Spleen (tissue), 11 donors: Measurements from ENCODE around the gene LINC01488. TPM values are rescaled to one million over a fixed set of nuclear protein-coding genes. Genes with fewer than 3 reads are reported as not detected.
A peak's percentile ranks its signal among the peaks of the same experiment; 100 is the strongest.

Source experiments
- DNase-seq: peaks from one replicate; pipeline ENCODE4 v3.0.0-alpha.2; 2020
- H3K27ac ChIP-seq, 8 donors: fragments of 200-600 bp; sonication (generic) in 7 of 8; 1 replicate in 4 of 8; 2 replicates in 4 of 8; pipeline versions ENCODE4 v1.5.0 to v1.8.0; 2016 to 2021; ENCODE audit warnings: inconsistent platforms in 4 of 8, mild to moderate bottlenecking in 4 of 8, moderate library complexity in 1 of 8
- H3K27me3 ChIP-seq, 7 donors: fragments of 200-600 bp; sonication (generic) in 6 of 7; replicated peaks in 1 of 7; 1 replicate in 4 of 7; 2 replicates in 3 of 7; pipeline versions ENCODE4 v1.5.0 to v1.8.0; 2016 to 2021; ENCODE audit warnings: inconsistent platforms in 3 of 7, mild to moderate bottlenecking in 1 of 7
- H3K36me3 ChIP-seq, 6 donors: fragments of 200-600 bp; sonication (generic) in 5 of 6; 1 replicate in 4 of 6; 2 replicates in 2 of 6; pipeline versions ENCODE4 v1.5.0 to v1.8.0; 2016 to 2021; ENCODE audit warnings: inconsistent platforms in 2 of 6
- H3K4me1 ChIP-seq, 6 donors: fragments of 200-600 bp; sonication (generic) in 5 of 6; 1 replicate in 3 of 6; 2 replicates in 3 of 6; pipeline versions ENCODE4 v1.5.0 to v1.8.0; 2016 to 2021; ENCODE audit warnings: inconsistent platforms in 3 of 6
- H3K4me3 ChIP-seq, 8 donors: fragments of 200-600 bp; sonication (generic) in 7 of 8; 1 replicate in 4 of 8; 2 replicates in 4 of 8; pipeline versions ENCODE4 v1.5.0 to v1.8.0; 2016 to 2021; ENCODE audit warnings: inconsistent platforms in 4 of 8, mild to moderate bottlenecking in 4 of 8, moderate library complexity in 2 of 8
- H3K9me3 ChIP-seq, 8 donors: fragments of 200-600 bp; sonication (generic) in 7 of 8; 1 replicate in 4 of 8; 2 replicates in 4 of 8; pipeline versions ENCODE4 v1.5.0 to v1.8.0; 2016 to 2021; ENCODE audit warnings: inconsistent platforms in 4 of 8
- POLR2A ChIP-seq, 3 donors: fragments of 450-650 bp; IDR thresholded peaks; one replicate each; pipeline ENCODE4 v1.5.1; 2017; ENCODE audit warnings: antibody characterized with exemption in 3 of 3, mild to moderate bottlenecking in 1 of 3
- POLR2AphosphoS5 ChIP-seq, 3 donors: sonication (generic); formaldehyde crosslinking; IDR thresholded peaks; one replicate each; pipeline ENCODE4 v1.5.1; 2017; ENCODE audit warnings: antibody characterized with exemption in 3 of 3
- WGBS, 5 donors: extraction: QIAGEN DNeasy Blood & Tissue Kit in 3 of 5; methylation state at CpG; one replicate each; pipeline versions ENCODE4 v1.1.5 to v1.1.7; 2013 to 2018; 5-methylcytosine and 5-hydroxymethylcytosine counted together
- intact Hi-C: fragments of 100-400 bp; cut with DNase I; formaldehyde crosslinking; loops from one replicate; pipeline ENCODE4 v1.15.0; 2023; ENCODE audit warnings: low total_unique reads
- polyA plus RNA-seq, 3 donors: library from polyadenylated mRNA; stranded (reverse); fragments of 200-250 nt; gene quantifications; one replicate each; pipeline ENCODE4 v1.2.1, GENCODE V29; 2013
- total RNA-seq, 7 donors: library from RNA; depleted of rRNA in 3 of 7; stranded (reverse); fragments of >200 nt in 3 of 7; fragmentation: NEBNext Ultra II Directional in 4 of 7; extraction: Animal tissue kit (Norgen Biotek cat#: 25700) in 4 of 7; gene quantifications; one replicate each; pipeline versions ENCODE4 v1.1.0 to v1.2.1, GENCODE V29; 2016 to 2021
- TF ChIP-seq, protein P1 (sequence below), 11 experiments: fragments of 200-600 bp in 7 of 11; fragments of 450-650 bp in 4 of 11; sonication (generic) in 4 of 11; IDR thresholded peaks in 8 of 11; conservative IDR thresholded peaks in 3 of 11; 1 replicate in 7 of 11; 2 replicates in 4 of 11; pipeline versions ENCODE4 v1.4.0 to v1.8.0; 2016 to 2021; ENCODE audit warnings: antibody characterized with exemption in 11 of 11, inconsistent platforms in 4 of 11, mild to moderate bottlenecking in 1 of 11
- donor health status: healthy with polysubstance abuse.
- donor health status: DM: no; HTN: no; CAD: no; lungs with moderate emphysema.
- donor health status: DM: no; HTN: no; CAD: no.
- donor health status: Bipolar disorder and iron deficiency.
- donor health status: healthy.
- donor health status: DM: no; HTN: no; CAD: no.
- donor health status: DM: yes; HTN: yes; CAD: no.

LINC01488 gene
- total and polyA plus RNA-seq, 10 donors, result not detected

DNA sequence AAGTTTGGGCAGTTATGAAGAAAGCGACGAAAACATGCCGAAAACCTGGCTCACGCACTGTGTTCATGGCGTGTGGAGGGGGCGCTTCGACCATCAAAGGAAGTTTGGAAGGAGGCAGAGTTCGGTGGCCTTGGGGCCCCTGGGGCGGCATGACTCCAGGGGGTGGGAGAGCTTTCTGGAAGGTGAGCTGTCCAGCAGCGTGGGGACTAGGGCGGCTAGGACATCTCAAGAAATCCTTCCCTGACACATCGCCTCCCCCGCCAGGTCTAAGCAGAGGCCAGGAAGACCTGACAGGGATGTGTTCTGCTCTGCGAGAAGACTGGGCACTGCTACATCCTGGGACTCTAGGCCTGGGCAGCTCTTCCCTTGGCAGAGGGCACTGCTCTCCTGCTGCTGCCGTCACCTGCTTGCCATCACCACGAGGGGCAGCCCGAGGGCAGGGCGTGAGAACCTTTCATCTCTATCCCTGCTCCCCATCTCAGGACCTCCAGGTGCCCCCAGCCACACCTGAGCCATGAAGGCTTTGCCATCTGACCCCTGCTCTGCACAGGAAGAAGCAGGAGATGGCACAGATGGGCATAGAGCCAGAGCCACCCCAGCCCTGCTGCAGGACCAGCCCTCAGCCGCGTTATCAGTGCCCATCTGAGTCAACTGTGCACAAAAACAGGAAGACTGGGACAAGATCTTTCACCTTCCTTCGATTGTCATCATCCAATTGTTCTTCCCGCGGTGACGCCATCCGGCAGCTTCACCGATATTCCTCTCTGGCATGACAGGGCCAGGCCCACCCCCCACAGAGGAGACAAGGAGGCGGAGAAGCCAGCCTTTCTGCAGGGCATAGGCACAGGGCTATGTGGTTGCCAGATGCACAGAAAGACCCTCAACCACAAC is 12.7 kb downstream of the LINC01488 start:
- peak; percentile 80 for DNase-seq
- H3K4me3 ChIP-seq, result no peak overlapping the region
- 69 to 76% (median 73%) methylated on average over 23 to 27 of the region's 27 CpGs for WGBS, 5 donors
- H3K27ac ChIP-seq, result peak overlapping the region in 2 of 8 donors; percentile 27 to 65
- intact Hi-C loops, result no loop called here
- peaks cover 0 to 8% (median 0%) of the 10 kb centered on the region in 7 donors for H3K27me3 ChIP-seq
- TF ChIP-seq POLR2AphosphoS5 (IDR thresholded peaks at IDR 0.05) (peak; percentile 69 to 87 (median 85)), POLR2A (IDR thresholded peaks at IDR 0.05) (no peak)
- TF ChIP-seq, protein P1, sequence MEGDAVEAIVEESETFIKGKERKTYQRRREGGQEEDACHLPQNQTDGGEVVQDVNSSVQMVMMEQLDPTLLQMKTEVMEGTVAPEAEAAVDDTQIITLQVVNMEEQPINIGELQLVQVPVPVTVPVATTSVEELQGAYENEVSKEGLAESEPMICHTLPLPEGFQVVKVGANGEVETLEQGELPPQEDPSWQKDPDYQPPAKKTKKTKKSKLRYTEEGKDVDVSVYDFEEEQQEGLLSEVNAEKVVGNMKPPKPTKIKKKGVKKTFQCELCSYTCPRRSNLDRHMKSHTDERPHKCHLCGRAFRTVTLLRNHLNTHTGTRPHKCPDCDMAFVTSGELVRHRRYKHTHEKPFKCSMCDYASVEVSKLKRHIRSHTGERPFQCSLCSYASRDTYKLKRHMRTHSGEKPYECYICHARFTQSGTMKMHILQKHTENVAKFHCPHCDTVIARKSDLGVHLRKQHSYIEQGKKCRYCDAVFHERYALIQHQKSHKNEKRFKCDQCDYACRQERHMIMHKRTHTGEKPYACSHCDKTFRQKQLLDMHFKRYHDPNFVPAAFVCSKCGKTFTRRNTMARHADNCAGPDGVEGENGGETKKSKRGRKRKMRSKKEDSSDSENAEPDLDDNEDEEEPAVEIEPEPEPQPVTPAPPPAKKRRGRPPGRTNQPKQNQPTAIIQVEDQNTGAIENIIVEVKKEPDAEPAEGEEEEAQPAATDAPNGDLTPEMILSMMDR (IDR thresholded peaks at IDR 0.05 in 8 of 11, conservative IDR thresholded peaks at IDR 0.05 in 3 of 11), result no peak
- peaks cover 0 to 32% (median 6%) of the 10 kb centered on the region in 6 donors for H3K4me1 ChIP-seq
- no peaks in the 10 kb centered on the region for H3K36me3 ChIP-seq
- H3K9me3 ChIP-seq, result no peaks in the 10 kb centered on the region

DNA sequence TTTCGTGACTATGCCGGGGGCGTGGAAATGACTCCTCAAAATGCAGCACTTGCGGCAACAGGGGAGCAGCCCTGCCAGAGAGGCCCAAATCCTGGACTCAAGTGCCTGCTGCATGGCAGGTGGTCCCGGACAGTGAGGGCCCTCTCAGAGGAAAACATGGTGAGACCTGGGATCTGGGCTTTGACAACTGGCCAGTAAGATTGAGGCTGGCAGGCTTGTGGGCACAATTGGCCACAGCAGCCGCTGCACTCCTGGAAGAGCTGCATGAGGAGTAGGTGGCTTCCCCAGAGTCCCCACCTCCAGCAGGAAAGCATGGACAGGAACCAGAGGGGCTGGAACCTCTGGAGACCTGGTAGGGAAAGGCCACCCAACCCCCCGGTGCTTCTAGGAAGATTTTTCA is 13.4 kb downstream of the LINC01488 start:
- Histone ChIP-seq H3K27me3 (peaks cover 0 to 8% (median 0%) of the 10 kb centered on the region in 7 donors), H3K4me3 (no peak overlapping the region), H3K4me1 (peaks cover 0 to 32% (median 6%) of the 10 kb centered on the region in 6 donors), H3K9me3 (no peaks in the 10 kb centered on the region), H3K27ac (no peak overlapping the region), H3K36me3 (no peaks in the 10 kb centered on the region)
- intact Hi-C loops, result no loop called here
- WGBS, 5 donors, result 60 to 82% (median 75%) methylated on average over 7 of the region's 7 CpGs
- no peak for TF ChIP-seq POLR2A (IDR thresholded peaks at IDR 0.05)
- TF ChIP-seq POLR2AphosphoS5 (IDR thresholded peaks at IDR 0.05), result no peak
- TF ChIP-seq, protein P1 (IDR thresholded peaks at IDR 0.05 in 8 of 11, conservative IDR thresholded peaks at IDR 0.05 in 3 of 11), result no peak
- peak; percentile 59 for DNase-seq

DNA sequence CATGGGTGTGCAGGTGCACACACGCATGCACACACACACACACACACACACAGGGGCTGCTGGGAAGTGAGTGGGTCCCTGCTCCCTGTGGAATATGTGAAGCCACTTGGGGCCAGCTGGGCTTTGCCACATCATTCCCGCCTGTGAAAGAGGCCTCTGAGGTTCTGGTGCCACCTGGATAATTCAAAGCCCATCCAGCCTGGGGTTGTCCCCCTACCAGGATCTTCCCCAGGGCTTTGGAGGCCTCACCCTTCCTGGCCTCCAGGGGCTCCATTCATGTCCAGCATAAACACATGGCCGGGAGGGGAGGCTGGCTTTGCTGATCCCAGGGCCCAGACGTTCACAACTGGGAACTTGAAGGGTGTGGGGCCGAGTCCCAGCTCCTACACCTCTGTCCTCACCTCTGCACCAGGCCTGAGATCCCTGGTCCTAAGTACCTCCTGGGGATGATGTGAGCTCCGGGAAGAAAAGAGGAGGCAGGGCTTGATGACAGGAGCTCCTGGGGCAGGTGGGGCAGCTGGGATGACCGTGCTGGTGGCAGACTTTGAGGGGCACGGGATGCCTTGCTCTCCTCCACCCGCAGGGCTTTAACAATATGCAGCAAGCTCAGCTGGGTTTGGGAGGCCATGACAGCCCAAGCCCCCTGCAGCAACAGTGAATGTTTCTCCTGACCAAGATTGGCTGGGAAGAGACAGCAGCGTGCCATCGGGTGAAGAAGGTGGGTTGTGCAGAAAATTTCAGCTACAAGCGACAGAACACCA is 14.2 kb downstream of the LINC01488 start:
- TF ChIP-seq, protein P1 (IDR thresholded peaks at IDR 0.05 in 8 of 11, conservative IDR thresholded peaks at IDR 0.05 in 3 of 11), result no peak
- TF ChIP-seq POLR2AphosphoS5 (IDR thresholded peaks at IDR 0.05), result no peak
- TF ChIP-seq POLR2A (IDR thresholded peaks at IDR 0.05), result no peak
- Histone ChIP-seq H3K4me3 (no peak overlapping the region), H3K27me3 (peaks cover 0 to 8% (median 0%) of the 10 kb centered on the region in 7 donors), H3K4me1 (peaks cover 0 to 32% (median 6%) of the 10 kb centered on the region in 6 donors), H3K36me3 (no peaks in the 10 kb centered on the region), H3K27ac (no peak overlapping the region), H3K9me3 (no peaks in the 10 kb centered on the region)
- intact Hi-C loops, result no loop called here
- DNase-seq, result peak; percentile 54
- 87 to 96% (median 90%) methylated on average over 7 to 12 of the region's 12 CpGs for WGBS, 5 donors

DNA sequence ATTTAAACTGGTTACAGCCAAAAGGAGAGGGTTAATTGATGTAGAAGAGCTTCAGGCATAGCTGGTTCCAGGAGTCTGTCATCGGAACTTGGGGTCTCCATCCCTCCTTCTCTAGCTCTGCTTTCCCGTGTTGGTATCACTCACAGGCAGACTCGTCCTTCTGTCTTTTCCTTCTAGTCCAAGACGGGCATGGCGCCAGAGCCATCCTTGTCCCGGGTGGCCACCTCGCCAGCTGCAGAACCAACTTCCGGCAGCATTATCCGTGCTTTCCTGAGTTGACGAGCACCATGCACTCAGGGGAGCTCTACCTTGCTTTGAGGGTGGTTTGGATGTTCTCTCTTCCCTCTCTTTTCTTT is 14.7 kb downstream of the LINC01488 start:
- TF ChIP-seq POLR2AphosphoS5 (IDR thresholded peaks at IDR 0.05), result no peak
- TF ChIP-seq, protein P1 (IDR thresholded peaks at IDR 0.05 in 8 of 11, conservative IDR thresholded peaks at IDR 0.05 in 3 of 11), result no peak
- TF ChIP-seq POLR2A (IDR thresholded peaks at IDR 0.05), result no peak
- WGBS, 5 donors, result 82 to 96% (median 89%) methylated on average over 10 of the region's 10 CpGs
- H3K4me3 ChIP-seq, result no peak overlapping the region
- peaks cover 0 to 8% (median 0%) of the 10 kb centered on the region in 7 donors for H3K27me3 ChIP-seq
- no peak overlapping the region for H3K27ac ChIP-seq
- intact Hi-C loops, result no loop called here
- H3K4me1 ChIP-seq, result peaks cover 0 to 32% (median 6%) of the 10 kb centered on the region in 6 donors
- no peaks in the 10 kb centered on the region for H3K9me3 ChIP-seq
- H3K36me3 ChIP-seq, result no peaks in the 10 kb centered on the region
- peak; percentile 42 for DNase-seq
